ENCODE results near the gene DDAH1. TPM values are rescaled to one million over a fixed set of nuclear protein-coding genes. Genes with fewer than 3 reads are reported as not detected.

DDAH1 gene
- total and polyA plus RNA-seq, 9 donors: 29.6 to 51.2 (median 37.2) TPM

DNA sequence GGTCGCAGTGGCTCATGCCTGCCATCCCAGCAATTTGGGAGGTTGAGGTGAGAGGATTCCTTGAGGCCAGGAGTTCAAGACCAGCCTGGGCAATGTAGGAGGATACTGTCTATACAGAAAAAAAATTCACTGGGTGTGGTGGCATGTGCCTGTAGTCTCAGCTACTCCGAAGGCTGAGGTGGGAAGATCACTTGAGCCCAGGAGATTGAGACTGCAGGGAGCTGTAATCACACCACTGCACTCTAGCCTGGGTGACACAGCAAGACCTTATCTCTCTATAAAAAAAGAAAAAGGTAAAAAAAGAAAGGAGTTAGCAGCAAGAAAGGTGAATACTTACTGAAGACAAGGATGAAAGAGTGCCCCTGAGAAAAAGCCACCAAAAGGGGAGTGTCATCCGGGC, 164.8 kb downstream of the DDAH1 start:
- Histone ChIP-seq H3K27ac (ENCODE audit: low read length) (no peak overlapping the region), H3K27me3 (ENCODE audit: control insufficient read depth, insufficient read depth, low read length) (no peaks in the 10 kb centered on the region), H3K4me1 (ENCODE audit: control insufficient read depth, insufficient read depth, low read length) (peaks cover 14% of the 10 kb centered on the region), H3K36me3 (ENCODE audit: control insufficient read depth, insufficient read depth, low read length) (no peaks in the 10 kb centered on the region), H3K9me3 (replicated peaks; ENCODE audit: control insufficient read depth, low read depth, low read length) (no peaks in the 10 kb centered on the region), H3K4me3 (ENCODE audit: low read length) (no peak overlapping the region)
- WGBS (ENCODE audit: insufficient coverage): 79% methylated on average over 2 of the region's 3 CpGs
- DNase-seq: no peak

GRCh38 chr1:85297855-85298629, 166.9 kb downstream of the DDAH1 start:
- WGBS (ENCODE audit: insufficient coverage): 30% methylated on average over 6 of the region's 11 CpGs

GRCh38 chr1:85297538-85297854, 167.5 kb downstream of the DDAH1 start:
- no peaks in the 10 kb centered on the region for H3K27me3 ChIP-seq (ENCODE audit: control insufficient read depth, insufficient read depth, low read length)
- H3K4me1 ChIP-seq (ENCODE audit: control insufficient read depth, insufficient read depth, low read length): peaks cover 12% of the 10 kb centered on the region
- DNase-seq: no peak
- no CpG with 5 or more reads among the region's 1 CpG for WGBS (ENCODE audit: insufficient coverage)
- peak overlapping the region; percentile 56 for H3K27ac ChIP-seq (ENCODE audit: low read length)
- no peaks in the 10 kb centered on the region for H3K36me3 ChIP-seq (ENCODE audit: control insufficient read depth, insufficient read depth, low read length)
- no peak overlapping the region for H3K4me3 ChIP-seq (ENCODE audit: low read length)
- H3K9me3 ChIP-seq (replicated peaks; ENCODE audit: control insufficient read depth, low read depth, low read length): no peaks in the 10 kb centered on the region

More at GRCh38 chr1:85297855-85298629, 166.9 kb downstream of the DDAH1 start:
- Histone ChIP-seq H3K36me3 (ENCODE audit: control insufficient read depth, insufficient read depth, low read length) (no peaks in the 10 kb centered on the region), H3K4me3 (ENCODE audit: low read length) (no peak overlapping the region), H3K27ac (ENCODE audit: low read length) (peak overlapping the region; percentile 74), H3K27me3 (ENCODE audit: control insufficient read depth, insufficient read depth, low read length) (no peaks in the 10 kb centered on the region), H3K4me1 (ENCODE audit: control insufficient read depth, insufficient read depth, low read length) (peaks cover 12% of the 10 kb centered on the region), H3K9me3 (replicated peaks; ENCODE audit: control insufficient read depth, low read depth, low read length) (no peaks in the 10 kb centered on the region)
- DNase-seq: peak; percentile 98

DNA sequence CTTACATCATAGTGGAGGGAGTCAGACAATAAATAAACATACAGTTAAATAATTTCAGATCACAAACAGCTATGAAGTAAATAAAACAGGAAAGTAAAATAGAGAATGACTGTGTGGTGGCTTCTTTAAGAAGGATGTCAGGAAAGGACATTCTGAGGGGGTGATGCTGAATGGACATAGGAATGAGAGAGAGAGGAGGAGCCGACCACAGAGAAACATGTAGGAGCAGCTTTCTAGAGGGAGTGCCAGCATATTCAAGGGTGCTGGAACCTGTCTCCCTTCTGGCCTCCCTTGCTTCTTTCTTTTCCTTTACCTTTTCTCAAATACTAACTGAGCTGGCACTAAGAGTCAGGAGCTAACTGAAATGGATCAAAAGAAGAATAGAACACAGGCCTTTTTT, 168.0 kb downstream of the DDAH1 start:
- H3K4me3 ChIP-seq (ENCODE audit: low read length): no peak overlapping the region
- no peaks in the 10 kb centered on the region for H3K36me3 ChIP-seq (ENCODE audit: control insufficient read depth, insufficient read depth, low read length)
- DNase-seq: no peak
- no peaks in the 10 kb centered on the region for H3K27me3 ChIP-seq (ENCODE audit: control insufficient read depth, insufficient read depth, low read length)
- no peaks in the 10 kb centered on the region for H3K9me3 ChIP-seq (replicated peaks; ENCODE audit: control insufficient read depth, low read depth, low read length)
- peaks cover 12% of the 10 kb centered on the region for H3K4me1 ChIP-seq (ENCODE audit: control insufficient read depth, insufficient read depth, low read length)
- no CpG with 5 or more reads among the region's 1 CpG for WGBS (ENCODE audit: insufficient coverage)
- H3K27ac ChIP-seq (ENCODE audit: low read length): peak overlapping the region; percentile 56

- DNase-seq: no peak
- WGBS (ENCODE audit: insufficient coverage): 55% methylated on average over 2 of the region's 4 CpGs
- H3K4me1 ChIP-seq (ENCODE audit: control insufficient read depth, insufficient read depth, low read length): peaks cover 12% of the 10 kb centered on the region
- H3K9me3 ChIP-seq (replicated peaks; ENCODE audit: control insufficient read depth, low read depth, low read length): no peaks in the 10 kb centered on the region
- H3K27ac ChIP-seq (ENCODE audit: low read length): no peak overlapping the region
- no peak overlapping the region for H3K4me3 ChIP-seq (ENCODE audit: low read length)
- no peaks in the 10 kb centered on the region for H3K27me3 ChIP-seq (ENCODE audit: control insufficient read depth, insufficient read depth, low read length)
- no peaks in the 10 kb centered on the region for H3K36me3 ChIP-seq (ENCODE audit: control insufficient read depth, insufficient read depth, low read length)
Observed at GRCh38 chr1:85295654-85296053, 169.3 kb downstream of the DDAH1 start.

GRCh38 chr1:85295006-85295431, 169.9 kb downstream of the DDAH1 start:
- peaks cover 12% of the 10 kb centered on the region for H3K4me1 ChIP-seq (ENCODE audit: control insufficient read depth, insufficient read depth, low read length)
- H3K9me3 ChIP-seq (replicated peaks; ENCODE audit: control insufficient read depth, low read depth, low read length): no peaks in the 10 kb centered on the region
- H3K27ac ChIP-seq (ENCODE audit: low read length): no peak overlapping the region
- H3K4me3 ChIP-seq (ENCODE audit: low read length): no peak overlapping the region
- no peaks in the 10 kb centered on the region for H3K36me3 ChIP-seq (ENCODE audit: control insufficient read depth, insufficient read depth, low read length)
- no peak for DNase-seq
- no peaks in the 10 kb centered on the region for H3K27me3 ChIP-seq (ENCODE audit: control insufficient read depth, insufficient read depth, low read length)
- WGBS (ENCODE audit: insufficient coverage): 32% methylated on average over 2 of the region's 3 CpGs

GRCh38 chr1:85290826-85291225, 174.1 kb downstream of the DDAH1 start:
- no peak for DNase-seq
- Histone ChIP-seq H3K27ac (ENCODE audit: low read length) (no peak overlapping the region), H3K27me3 (ENCODE audit: control insufficient read depth, insufficient read depth, low read length) (no peaks in the 10 kb centered on the region), H3K4me3 (ENCODE audit: low read length) (no peak overlapping the region), H3K9me3 (replicated peaks; ENCODE audit: control insufficient read depth, low read depth, low read length) (no peaks in the 10 kb centered on the region), H3K36me3 (ENCODE audit: control insufficient read depth, insufficient read depth, low read length) (no peaks in the 10 kb centered on the region), H3K4me1 (ENCODE audit: control insufficient read depth, insufficient read depth, low read length) (no peaks in the 10 kb centered on the region)
- no CpG with 5 or more reads among the region's 2 CpGs for WGBS (ENCODE audit: insufficient coverage)

GRCh38 chr1:85289848-85290335, 175.1 kb downstream of the DDAH1 start:
- no peak for DNase-seq
- Histone ChIP-seq H3K9me3 (replicated peaks; ENCODE audit: control insufficient read depth, low read depth, low read length) (no peaks in the 10 kb centered on the region), H3K4me3 (ENCODE audit: low read length) (no peak overlapping the region), H3K4me1 (ENCODE audit: control insufficient read depth, insufficient read depth, low read length) (no peaks in the 10 kb centered on the region), H3K27ac (ENCODE audit: low read length) (no peak overlapping the region), H3K36me3 (ENCODE audit: control insufficient read depth, insufficient read depth, low read length) (no peaks in the 10 kb centered on the region), H3K27me3 (ENCODE audit: control insufficient read depth, insufficient read depth, low read length) (no peaks in the 10 kb centered on the region)
- 93% methylated on average over 2 of the region's 4 CpGs for WGBS (ENCODE audit: insufficient coverage)

DNA sequence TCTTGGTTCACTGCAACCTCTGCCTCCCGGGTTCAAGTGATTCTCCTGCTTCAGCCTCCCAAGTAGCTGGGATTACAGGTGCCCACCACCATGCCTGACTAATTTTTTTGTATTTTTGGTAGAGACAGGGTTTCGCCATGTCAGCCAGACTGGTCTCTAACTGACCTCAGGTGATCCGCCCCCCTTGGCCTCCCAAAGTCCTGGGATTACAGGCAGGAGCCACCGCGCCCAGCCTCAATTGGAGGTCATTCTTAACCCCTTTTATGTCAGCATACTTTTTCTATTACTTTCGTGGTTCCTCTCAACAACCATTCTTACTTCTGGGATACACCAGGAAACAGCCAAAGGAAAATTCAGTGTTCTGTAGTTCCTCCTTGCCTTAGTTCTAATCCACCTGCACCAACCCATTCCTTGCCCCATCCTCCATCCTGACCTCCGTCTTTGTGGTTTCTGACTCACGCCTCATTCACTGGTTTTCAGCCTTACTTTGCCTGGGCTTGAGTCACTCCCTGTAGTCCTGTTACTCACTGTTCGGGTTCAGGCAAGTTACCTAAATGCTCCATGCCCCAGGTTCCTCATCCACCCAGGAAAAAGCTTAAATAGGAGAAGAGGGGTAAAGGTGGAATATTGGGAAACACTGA, 175.6 kb downstream of the DDAH1 start:
- Histone ChIP-seq H3K27me3 (ENCODE audit: control insufficient read depth, insufficient read depth, low read length) (no peaks in the 10 kb centered on the region), H3K4me3 (ENCODE audit: low read length) (no peak overlapping the region), H3K4me1 (ENCODE audit: control insufficient read depth, insufficient read depth, low read length) (no peaks in the 10 kb centered on the region), H3K9me3 (replicated peaks; ENCODE audit: control insufficient read depth, low read depth, low read length) (no peaks in the 10 kb centered on the region), H3K27ac (ENCODE audit: low read length) (no peak overlapping the region), H3K36me3 (ENCODE audit: control insufficient read depth, insufficient read depth, low read length) (no peaks in the 10 kb centered on the region)
- DNase-seq: no peak
- 82% methylated on average over 7 of the region's 9 CpGs for WGBS (ENCODE audit: insufficient coverage)

DNA sequence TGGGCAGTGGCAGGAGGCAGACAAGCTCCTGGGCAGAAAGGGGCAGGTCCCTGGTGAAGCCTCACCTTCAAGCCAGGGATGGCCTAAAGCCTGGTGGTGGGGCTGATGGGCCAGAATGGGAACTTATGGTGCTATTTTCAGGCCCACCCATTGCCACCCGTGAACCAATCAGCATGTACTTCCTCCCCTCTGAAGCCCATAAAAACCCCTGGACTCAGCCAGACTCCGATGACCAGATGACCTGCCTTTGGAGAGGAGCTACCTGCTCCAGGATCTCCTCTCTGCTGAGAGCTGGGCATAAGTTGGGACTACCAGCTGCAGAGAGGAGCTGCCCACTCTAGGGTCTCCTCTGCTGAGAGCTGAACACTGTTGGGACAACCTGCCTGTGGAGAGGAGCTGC, 180.8 kb downstream of the DDAH1 start:
- Histone ChIP-seq H3K36me3 (ENCODE audit: control insufficient read depth, insufficient read depth, low read length) (no peaks in the 10 kb centered on the region), H3K27ac (ENCODE audit: low read length) (no peak overlapping the region), H3K9me3 (replicated peaks; ENCODE audit: control insufficient read depth, low read depth, low read length) (no peaks in the 10 kb centered on the region), H3K4me1 (ENCODE audit: control insufficient read depth, insufficient read depth, low read length) (peaks cover 5% of the 10 kb centered on the region), H3K4me3 (ENCODE audit: low read length) (no peak overlapping the region), H3K27me3 (ENCODE audit: control insufficient read depth, insufficient read depth, low read length) (no peaks in the 10 kb centered on the region)
- DNase-seq: no peak
- WGBS (ENCODE audit: insufficient coverage): 92% methylated on average over 2 of the region's 2 CpGs

Measured in muscle of leg (tissue), 11 donors.